GM18499 (cell line): ENCODE measurements around the gene RALY.

Source experiments
- ATAC-seq: cut with Tn5 transposase; IDR thresholded peaks from one replicate; pipeline ENCODE4 v1.9.1; 2021; ENCODE audit warnings: moderate number of reproducible peaks; ENCODE audit not compliant: insufficient read depth, unreplicated experiment

RALY gene

DNA sequence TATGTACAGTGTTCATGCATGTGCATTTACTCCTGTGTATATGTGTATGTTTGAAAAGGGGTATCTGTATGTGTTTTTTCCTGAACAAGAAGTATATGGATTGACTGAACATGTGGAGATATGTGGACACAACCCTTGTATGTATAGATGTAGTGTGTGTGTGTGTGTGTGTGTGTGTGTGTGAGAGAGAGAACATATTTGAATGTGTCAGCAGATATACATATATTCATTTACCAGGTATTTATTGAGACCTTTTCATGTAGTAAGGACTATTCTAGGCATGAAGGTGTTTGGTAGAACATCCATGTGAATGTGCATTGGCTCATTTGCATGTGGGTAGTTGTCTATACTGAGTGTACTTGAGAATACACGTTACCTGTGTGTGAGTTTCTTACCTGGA is 79.1 kb downstream of the RALY start:
- ATAC-seq, result no peak

GRCh38 chr20:34074101-34074760 is 80.5 kb downstream of the RALY start:
- ATAC-seq, result no peak

GRCh38 chr20:34075647-34076046 is 81.9 kb downstream of the RALY start:
- no peak for ATAC-seq

DNA sequence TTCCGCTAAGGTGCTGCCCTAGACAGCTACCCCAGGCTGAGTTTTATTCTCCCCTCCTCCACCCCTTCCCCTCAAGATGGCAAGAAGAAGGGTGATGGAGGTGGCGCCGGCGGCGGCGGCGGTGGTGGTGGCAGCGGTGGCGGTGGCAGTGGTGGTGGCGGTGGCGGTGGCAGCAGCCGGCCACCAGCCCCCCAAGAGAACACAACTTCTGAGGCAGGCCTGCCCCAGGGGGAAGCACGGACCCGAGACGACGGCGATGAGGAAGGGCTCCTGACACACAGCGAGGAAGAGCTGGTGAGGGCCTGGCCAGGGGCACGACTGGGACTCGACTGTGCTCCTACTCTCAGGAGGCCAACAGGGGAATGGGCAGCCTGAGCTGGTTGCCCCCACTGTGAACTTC is 83.2 kb downstream of the RALY start:
- no peak for ATAC-seq

DNA sequence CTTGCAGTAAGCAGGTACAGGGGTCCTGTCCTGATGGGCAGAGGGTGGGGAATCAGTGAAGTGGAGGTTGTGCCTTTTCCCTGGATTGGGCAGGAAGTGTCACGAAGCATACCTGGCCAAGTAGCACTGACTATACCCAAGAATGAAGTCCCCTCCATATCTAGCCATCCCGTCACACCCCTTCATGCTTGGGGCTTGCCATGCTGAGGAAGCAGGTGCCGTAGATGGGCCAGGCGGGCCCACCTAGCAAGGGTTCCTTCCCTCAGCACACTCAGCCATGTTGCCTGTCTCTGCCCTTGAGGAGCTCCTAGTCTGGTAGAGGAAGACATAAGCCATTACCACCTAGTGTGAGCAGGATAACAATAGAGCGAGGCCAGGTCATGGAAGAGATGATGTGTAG is 84.8 kb downstream of the RALY start:
- ATAC-seq, result no peak

- ATAC-seq, result no peak
Observed at GRCh38 chr20:34079818-34080217, 86.1 kb downstream of the RALY start.

DNA sequence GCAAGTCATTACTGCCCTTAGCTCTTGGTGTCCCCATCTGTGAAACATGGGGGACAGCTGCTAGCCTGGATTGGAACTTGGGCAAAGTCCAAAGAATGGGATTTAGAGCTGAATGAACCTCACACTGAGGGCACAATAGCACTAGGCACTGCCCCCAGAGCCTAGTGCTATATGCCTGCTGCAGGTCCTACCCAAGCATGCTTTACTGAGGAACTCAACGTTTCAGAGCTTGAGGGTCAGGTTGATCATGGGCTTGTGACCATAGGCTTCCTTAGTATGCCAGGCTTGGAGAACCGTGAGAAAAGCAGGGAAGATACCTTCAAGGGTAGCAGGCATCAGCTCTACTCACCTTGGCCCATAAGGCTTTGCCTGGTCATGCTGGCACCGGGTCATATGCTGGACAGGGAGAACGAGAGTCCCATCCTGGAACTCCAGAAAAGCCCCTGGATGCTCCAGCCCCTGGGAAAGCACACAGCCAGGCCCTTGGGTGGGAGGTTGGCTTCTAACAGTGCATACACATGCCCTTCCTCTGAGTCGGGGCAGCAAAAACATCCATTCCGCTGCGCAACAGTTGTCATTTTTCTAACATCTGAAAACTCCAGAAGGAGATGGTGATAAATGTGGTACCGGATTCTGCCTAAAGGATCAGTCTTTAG is 88.6 kb downstream of the RALY start:
- no peak for ATAC-seq

GRCh38 chr20:34083137-34083536 is 89.4 kb downstream of the RALY start:
- ATAC-seq, result no peak

DNA sequence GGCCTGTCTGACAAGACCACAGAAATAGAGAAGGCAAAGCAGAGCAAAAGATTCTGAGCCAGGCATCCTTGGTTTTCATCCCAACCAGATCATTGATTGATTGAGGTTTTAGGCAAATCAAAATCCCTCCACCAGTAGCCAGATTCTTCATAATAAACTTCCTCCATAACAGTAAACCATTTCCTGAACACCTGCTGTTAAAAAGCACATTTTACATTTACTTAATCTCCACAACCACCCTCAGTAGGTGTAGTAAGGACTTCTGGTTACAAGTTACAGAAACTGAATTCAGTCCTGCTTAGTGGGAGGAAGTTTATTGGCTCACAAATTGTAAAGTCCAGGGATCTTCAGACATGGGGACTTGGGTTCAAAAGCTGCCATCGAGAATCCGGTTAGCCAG is 90.1 kb downstream of the RALY start:
- ATAC-seq, result no peak

GRCh38 chr20:34084227-34084923 is 90.7 kb downstream of the RALY start:
- ATAC-seq, result no peak

DNA sequence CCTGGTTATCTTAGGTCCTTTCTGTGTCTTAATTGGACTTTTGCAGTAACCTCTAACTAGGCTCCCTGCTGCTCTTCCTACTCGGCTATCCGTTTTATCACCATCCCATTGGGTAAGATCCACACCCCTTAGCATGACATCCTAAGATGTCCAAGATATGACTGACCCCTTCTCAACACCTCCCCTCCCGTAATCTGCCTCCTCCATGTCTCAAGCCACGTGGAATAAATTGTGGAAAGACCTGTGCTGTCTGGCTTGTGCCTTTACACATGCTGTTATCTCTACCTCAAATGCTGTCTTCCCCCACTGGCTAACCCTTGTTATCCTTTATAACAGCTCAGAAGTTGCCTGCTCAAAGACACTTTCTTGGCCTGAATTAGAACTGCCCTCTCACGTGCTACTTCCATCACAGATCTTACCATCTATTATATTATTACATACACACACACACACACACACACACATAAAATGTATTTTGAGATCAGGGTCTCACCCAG is 91.9 kb downstream of the RALY start:
- ATAC-seq, result no peak

- no peak for ATAC-seq
Observed at GRCh38 chr20:34088305-34089174, 94.8 kb downstream of the RALY start.

- ATAC-seq, result no peak
Observed at GRCh38 chr20:34089175-34089479, 95.4 kb downstream of the RALY start.

GRCh38 chr20:34089655-34090345 is 96.1 kb downstream of the RALY start:
- no peak for ATAC-seq

DNA sequence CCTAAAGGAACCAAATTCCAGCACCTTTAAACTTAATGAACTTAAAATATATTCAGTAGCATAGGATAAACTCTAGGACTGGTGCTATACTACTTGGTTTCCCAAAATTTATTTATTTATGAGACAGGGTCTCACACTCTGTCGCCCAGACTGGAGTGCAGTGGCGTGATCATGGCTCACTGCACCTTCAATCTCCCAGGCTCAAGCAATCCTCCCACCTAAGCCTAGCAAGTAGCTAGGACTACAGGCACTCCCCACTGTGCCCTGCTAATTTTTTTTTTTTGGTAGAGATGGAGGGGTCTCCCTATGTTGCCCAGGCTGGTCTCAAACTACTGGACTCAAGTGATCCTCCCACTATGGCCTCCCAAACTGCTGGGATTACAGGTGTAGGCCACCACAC is 96.9 kb downstream of the RALY start:
- ATAC-seq, result no peak

GRCh38 chr20:34091637-34092200 is 98.0 kb downstream of the RALY start:
- no peak for ATAC-seq

- ATAC-seq, result no peak
Observed at GRCh38 chr20:34093895-34094294, 100.2 kb downstream of the RALY start.

DNA sequence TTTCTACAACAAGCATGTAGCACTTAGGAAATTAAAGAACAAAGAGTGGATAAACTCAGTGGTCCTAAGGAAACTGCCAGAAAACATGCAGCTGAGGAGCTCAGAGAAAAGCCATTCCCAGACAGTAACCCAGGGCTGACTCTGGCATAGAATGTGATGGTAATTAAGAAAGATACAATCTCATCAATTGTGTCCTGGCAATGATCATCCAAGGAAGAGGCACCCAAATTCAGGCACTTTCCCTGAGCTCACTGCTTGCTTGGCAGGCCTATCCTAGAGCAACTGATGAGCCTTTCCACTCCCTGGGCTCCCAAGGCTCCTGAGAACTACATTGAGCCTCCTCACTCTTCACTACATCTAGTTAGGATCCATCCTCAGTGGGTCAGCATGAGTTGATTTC is 102.1 kb downstream of the RALY start:
- ATAC-seq, result no peak

DNA sequence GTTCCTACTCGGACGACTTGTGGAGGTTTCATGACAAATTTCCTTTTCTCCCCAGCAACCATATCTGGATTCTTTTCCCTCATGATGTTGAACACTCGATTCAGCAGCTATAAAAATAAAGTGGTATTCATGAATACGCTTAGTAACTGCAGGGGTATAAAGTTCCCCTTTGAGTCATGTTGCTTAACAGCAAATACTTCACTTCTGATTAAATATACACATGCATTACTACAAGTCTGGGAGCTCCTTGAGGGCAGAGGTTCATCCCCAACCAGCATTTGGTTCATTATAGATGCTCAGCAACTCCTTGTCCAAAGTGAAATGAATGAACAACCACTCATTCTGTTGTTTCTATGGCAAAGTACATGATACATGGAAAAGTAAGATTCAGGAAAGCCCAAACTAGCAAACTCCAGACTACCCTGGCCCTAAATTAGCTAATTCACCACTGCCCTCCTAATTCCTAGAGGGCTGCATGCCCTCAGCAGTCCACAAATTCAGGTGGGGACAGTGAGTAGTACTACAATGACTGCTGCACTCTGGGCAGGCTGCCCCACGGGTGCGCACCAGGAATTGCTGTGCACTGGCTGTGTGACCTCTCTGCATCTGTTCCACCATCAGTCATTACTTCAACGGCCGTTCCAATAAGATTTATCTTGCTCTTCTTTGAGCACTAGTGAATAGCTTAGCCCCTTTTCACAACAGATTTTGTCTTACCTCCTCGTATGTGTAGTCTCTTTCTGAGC is 103.2 kb downstream of the RALY start:
- ATAC-seq, result no peak
